ENCODE measurements around the gene DOK7. TPM values are rescaled to one million over a fixed set of nuclear protein-coding genes. Genes with fewer than 3 reads are reported as not detected.

The DOK7 gene
- total and polyA plus RNA-seq, 2 of the 4 experiments (the other 2 are of a cell fraction) = not detected

DNA sequence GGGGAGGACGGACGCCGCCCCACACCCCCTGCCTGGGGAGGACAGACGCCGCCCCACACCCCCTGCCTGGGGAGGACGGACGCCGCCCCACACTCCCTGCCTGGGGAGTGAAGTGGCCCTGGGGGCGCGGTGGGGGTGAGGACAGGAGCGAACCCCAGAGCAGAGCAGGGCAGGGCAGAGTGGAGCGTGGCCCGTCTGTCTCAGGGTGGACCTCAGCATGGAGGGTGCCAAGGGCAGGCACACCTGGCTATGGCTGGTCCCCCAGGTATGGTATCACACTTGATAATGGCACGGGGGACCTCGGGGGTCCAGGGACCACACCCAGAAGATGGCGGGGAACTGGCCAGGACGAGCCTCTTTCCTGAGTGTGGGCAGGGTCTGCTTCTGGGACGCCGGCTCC lies 59.5 kb downstream of the DOK7 start:
- dilution Hi-C loops (cut with HindIII; ENCODE audit: low sequenced_read_pairs, unreplicated experiment) (no loop called here), in situ Hi-C loops (cut with MboI; ENCODE audit: low sequenced_read_pairs) (no loop called here), intact Hi-C loops (cut with micrococcal nuclease) (no loop called here)
- Histone ChIP-seq H4K91ac (ENCODE audit: insufficient read depth, low read depth, low read length) (no peak overlapping the region), H2AFZ (replicated peaks; ENCODE audit: low read length, poor library complexity) (no peak overlapping the region), H2BK5ac (ENCODE audit: low read depth, low read length, poor library complexity, severe bottlenecking) (no peak overlapping the region), H3K27ac (ENCODE audit: insufficient read depth, low read length) (no peak overlapping the region), H4K20me1 (ENCODE audit: insufficient read depth, low read length) (peaks cover 25% of the 10 kb centered on the region), H3K27me3 (ENCODE audit: control insufficient read depth, insufficient read depth, low read length) (no peaks in the 10 kb centered on the region), H3K18ac (ENCODE audit: low read depth, low read length) (no peak overlapping the region), H2BK20ac (ENCODE audit: low read depth, low read length) (no peak overlapping the region), H2BK15ac (ENCODE audit: low read depth, low read length) (no peak overlapping the region), H2AK9ac (replicated peaks; ENCODE audit: low read depth, low read length, poor library complexity) (no peak overlapping the region), H3K4me3 (ENCODE audit: insufficient read depth, low read depth, low read length) (no peak overlapping the region), H4K8ac (ENCODE audit: low read depth in 2 of 2, low read length in 2 of 2) (no peak overlapping the region), H3K79me1 (ENCODE audit: low read depth in 1 of 2, low read length in 2 of 2) (peaks cover 3 to 13% of the 10 kb centered on the region in 2 experiments; a peak in 3 of 4 replicates), H3K9ac (ENCODE audit: low read depth, low read length) (no peak overlapping the region), H3K4me1 (ENCODE audit: control insufficient read depth, insufficient read depth, low read length) (no peaks in the 10 kb centered on the region), H3K56ac (ENCODE audit: extremely low read depth, insufficient read depth, low read length) (no peak overlapping the region), H3K23ac (ENCODE audit: low read depth, low read length) (no peak overlapping the region), H3K4ac (ENCODE audit: low read depth, low read length) (no peak overlapping the region), H2AK5ac (ENCODE audit: low read depth, low read length) (no peak overlapping the region), H3K14ac (replicated peaks; ENCODE audit: low read depth, low read length) (no peak overlapping the region), H3K4me2 (ENCODE audit: low read depth, low read length) (no peak overlapping the region), H3K36me3 (ENCODE audit: control insufficient read depth, insufficient read depth, low read length) (peaks cover 55% of the 10 kb centered on the region), H4K5ac (ENCODE audit: low read depth, low read length) (no peak overlapping the region), H3K9me3 (ENCODE audit: control insufficient read depth, insufficient read depth, low read length) (no peaks in the 10 kb centered on the region), H2BK120ac (ENCODE audit: low read depth, low read length) (no peak overlapping the region), H3K9me1 (ENCODE audit: insufficient read depth, low read length) (no peaks in the 10 kb centered on the region)
- ATAC-seq (ENCODE audit: low read depth) (no peak), DNase-seq (no peak)
- TF ChIP-seq MXI1 (IDR thresholded peaks at IDR 0.05; ENCODE audit: borderline replicate concordance, low read depth, low read length) = no peak
- TF ChIP-seq NFE2L2 (IDR thresholded peaks at IDR 0.05; ENCODE audit: low read depth, low read length) = no peak
- no peak for TF ChIP-seq RCOR1 (IDR thresholded peaks at IDR 0.05; ENCODE audit: insufficient replicate concordance, low read length)
- no peak for TF ChIP-seq CHD1 (IDR thresholded peaks at IDR 0.05; ENCODE audit: low read depth, low read length)
- TF ChIP-seq MAFK (IDR thresholded peaks at IDR 0.05; ENCODE audit: low read depth, low read length) = no peak
- TF ChIP-seq FOS (IDR thresholded peaks at IDR 0.05; ENCODE audit: low read depth, low read length) = no peak
- no peak for TF ChIP-seq BHLHE40 (IDR thresholded peaks at IDR 0.05; ENCODE audit: low read depth, low read length)
- no peak for TF ChIP-seq RFX5 (IDR thresholded peaks at IDR 0.05; ENCODE audit: low read depth, low read length)
- no peak for TF ChIP-seq MAZ (IDR thresholded peaks at IDR 0.05; ENCODE audit: borderline replicate concordance, low read depth, low read length)
- no peak for TF ChIP-seq POLR2A (IDR thresholded peaks at IDR 0.05; ENCODE audit: low read depth, low read length)
- no peak for TF ChIP-seq SMC3 (IDR thresholded peaks at IDR 0.05; ENCODE audit: low read depth, low read length)
- TF ChIP-seq, protein P1, sequence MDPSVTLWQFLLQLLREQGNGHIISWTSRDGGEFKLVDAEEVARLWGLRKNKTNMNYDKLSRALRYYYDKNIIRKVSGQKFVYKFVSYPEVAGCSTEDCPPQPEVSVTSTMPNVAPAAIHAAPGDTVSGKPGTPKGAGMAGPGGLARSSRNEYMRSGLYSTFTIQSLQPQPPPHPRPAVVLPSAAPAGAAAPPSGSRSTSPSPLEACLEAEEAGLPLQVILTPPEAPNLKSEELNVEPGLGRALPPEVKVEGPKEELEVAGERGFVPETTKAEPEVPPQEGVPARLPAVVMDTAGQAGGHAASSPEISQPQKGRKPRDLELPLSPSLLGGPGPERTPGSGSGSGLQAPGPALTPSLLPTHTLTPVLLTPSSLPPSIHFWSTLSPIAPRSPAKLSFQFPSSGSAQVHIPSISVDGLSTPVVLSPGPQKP (IDR thresholded peaks at IDR 0.05; ENCODE audit: borderline replicate concordance, low read depth, low read length) = no peak
- TF ChIP-seq, protein P2, sequence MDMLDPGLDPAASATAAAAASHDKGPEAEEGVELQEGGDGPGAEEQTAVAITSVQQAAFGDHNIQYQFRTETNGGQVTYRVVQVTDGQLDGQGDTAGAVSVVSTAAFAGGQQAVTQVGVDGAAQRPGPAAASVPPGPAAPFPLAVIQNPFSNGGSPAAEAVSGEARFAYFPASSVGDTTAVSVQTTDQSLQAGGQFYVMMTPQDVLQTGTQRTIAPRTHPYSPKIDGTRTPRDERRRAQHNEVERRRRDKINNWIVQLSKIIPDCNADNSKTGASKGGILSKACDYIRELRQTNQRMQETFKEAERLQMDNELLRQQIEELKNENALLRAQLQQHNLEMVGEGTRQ (IDR thresholded peaks at IDR 0.05; ENCODE audit: low read depth, low read length) = no peak
- TF ChIP-seq, protein P3, sequence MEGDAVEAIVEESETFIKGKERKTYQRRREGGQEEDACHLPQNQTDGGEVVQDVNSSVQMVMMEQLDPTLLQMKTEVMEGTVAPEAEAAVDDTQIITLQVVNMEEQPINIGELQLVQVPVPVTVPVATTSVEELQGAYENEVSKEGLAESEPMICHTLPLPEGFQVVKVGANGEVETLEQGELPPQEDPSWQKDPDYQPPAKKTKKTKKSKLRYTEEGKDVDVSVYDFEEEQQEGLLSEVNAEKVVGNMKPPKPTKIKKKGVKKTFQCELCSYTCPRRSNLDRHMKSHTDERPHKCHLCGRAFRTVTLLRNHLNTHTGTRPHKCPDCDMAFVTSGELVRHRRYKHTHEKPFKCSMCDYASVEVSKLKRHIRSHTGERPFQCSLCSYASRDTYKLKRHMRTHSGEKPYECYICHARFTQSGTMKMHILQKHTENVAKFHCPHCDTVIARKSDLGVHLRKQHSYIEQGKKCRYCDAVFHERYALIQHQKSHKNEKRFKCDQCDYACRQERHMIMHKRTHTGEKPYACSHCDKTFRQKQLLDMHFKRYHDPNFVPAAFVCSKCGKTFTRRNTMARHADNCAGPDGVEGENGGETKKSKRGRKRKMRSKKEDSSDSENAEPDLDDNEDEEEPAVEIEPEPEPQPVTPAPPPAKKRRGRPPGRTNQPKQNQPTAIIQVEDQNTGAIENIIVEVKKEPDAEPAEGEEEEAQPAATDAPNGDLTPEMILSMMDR (conservative IDR thresholded peaks at IDR 0.05; ENCODE audit: low read depth, low read length) = no peak
- no peak for TF ChIP-seq CEBPB (IDR thresholded peaks at IDR 0.05; ENCODE audit: low read depth, low read length)
- no peak for TF ChIP-seq RAD21 (IDR thresholded peaks at IDR 0.05; ENCODE audit: low read length)
- 92% methylated on average over 11 of the region's 19 CpGs; no CpG with 5 or more reads in 1 of the 2 experiments for whole genome bisulfite sequencing, 2 experiments (ENCODE audit: extremely low coverage in 2 of 2, insufficient read length in 1 of 2)
- ChIA-PET CTCF (no interaction called here), POLR2A (ENCODE audit: unreplicated experiment) (no interaction called here)
- BruUV-seq (replicated peaks) = no TSS peak
